COLO668 (cell line): Measurements from ENCODE around the gene LYRM4.
A peak's percentile ranks its signal among the peaks of the same experiment; 100 is the strongest.

ENCODE experiments used
- DNase-seq: peaks from one replicate; lab custom pipeline; 2025; ENCODE audit not compliant: unreplicated experiment; lab: John Stamatoyannopoulos, UW

LYRM4 gene

GRCh38 chr6:5247201-5247600, 13.5 kb downstream of the LYRM4 start:
- no peak for DNase-seq

- no peak for DNase-seq
Measured at GRCh38 chr6:5246141-5247097, 14.3 kb downstream of the LYRM4 start.

GRCh38 chr6:5243069-5243468, 17.7 kb downstream of the LYRM4 start:
- no peak for DNase-seq

- DNase-seq, result no peak
Measured at GRCh38 chr6:5241252-5241651, 19.5 kb downstream of the LYRM4 start.

- no peak for DNase-seq
Measured at GRCh38 chr6:5238336-5238735, 22.4 kb downstream of the LYRM4 start.

GRCh38 chr6:5237805-5238204, 22.9 kb downstream of the LYRM4 start:
- DNase-seq, result no peak

- no peak for DNase-seq
Measured at GRCh38 chr6:5235830-5236229, 24.9 kb downstream of the LYRM4 start.

- no peak for DNase-seq
Measured at GRCh38 chr6:5234874-5235273, 25.9 kb downstream of the LYRM4 start.

- DNase-seq, result no peak
Measured at GRCh38 chr6:5231289-5231688, 29.5 kb downstream of the LYRM4 start.

GRCh38 chr6:5230081-5230480, 30.7 kb downstream of the LYRM4 start:
- no peak for DNase-seq

GRCh38 chr6:5229356-5229755, 31.4 kb downstream of the LYRM4 start:
- DNase-seq, result no peak

- no peak for DNase-seq
Measured at GRCh38 chr6:5223309-5223708, 37.4 kb downstream of the LYRM4 start.

- DNase-seq, result no peak
Measured at GRCh38 chr6:5220443-5220842, 40.3 kb downstream of the LYRM4 start.

- DNase-seq, result no peak
Measured at GRCh38 chr6:5219011-5219691, 41.6 kb downstream of the LYRM4 start.

GRCh38 chr6:5217356-5217755, 43.4 kb downstream of the LYRM4 start:
- DNase-seq, result no peak

GRCh38 chr6:5215799-5216198, 45.0 kb downstream of the LYRM4 start:
- DNase-seq, result no peak

- no peak for DNase-seq
Measured at GRCh38 chr6:5215159-5215558, 45.6 kb downstream of the LYRM4 start.

- peak; percentile 11 for DNase-seq
Measured at GRCh38 chr6:5214570-5215052, 46.1 kb downstream of the LYRM4 start.

- DNase-seq, result no peak
Measured at GRCh38 chr6:5213836-5214235, 46.9 kb downstream of the LYRM4 start.

GRCh38 chr6:5211492-5211891, 49.3 kb downstream of the LYRM4 start:
- no peak for DNase-seq

- no peak for DNase-seq
Measured at GRCh38 chr6:5208471-5208971, 52.2 kb downstream of the LYRM4 start.

- DNase-seq, result no peak
Measured at GRCh38 chr6:5208057-5208456, 52.7 kb downstream of the LYRM4 start.
